Endothelial cell of umbilical vein (primary cell): ENCODE data around the gene LRRC27. TPM values are rescaled to one million over a fixed set of nuclear protein-coding genes. Genes with fewer than 3 reads are reported as not detected.

Experiments used
- BruUV-seq: library from RNA; stranded (reverse); fragments of 400-500 nt; replicated peaks from 2 replicates; lab custom pipeline; 2021; lab: Mats Ljungman, UMichigan
- CTCF ChIA-PET: fragments of 300-600, 350-600 bp; sonication (Branson Sonifier 250); formaldehyde crosslinking; loops from one replicate; lab custom pipeline; 2021; ENCODE audit warnings: antibody characterized with exemption, inconsistent platforms; lab: Charles Lee
- POLR2A ChIA-PET: fragments of 300-600, 350-600 bp; sonication (Branson Sonifier 250); formaldehyde crosslinking; loops from one replicate; lab custom pipeline; 2021; ENCODE audit warnings: antibody characterized with exemption, inconsistent platforms; lab: Charles Lee
- DNase-seq: peaks from one replicate; pipeline ENCODE4 v3.0.0-alpha.2; 2011; ENCODE audit warnings: low read depth, low spot score
- FAIRE-seq: peaks from 2 replicates; lab custom pipeline; 2011; peaks lifted over from hg19 to GRCh38; lab: Jason Lieb, UNC
- H2AFZ ChIP-seq: 2 replicates; pipeline ENCODE4 v1.6.0; 2012; ENCODE audit warnings: low read depth, low read length, control low read depth, inconsistent platforms
- H3K27ac ChIP-seq: 2 replicates; pipeline ENCODE4 v1.5.1; 2011; ENCODE audit warnings: low read depth, mild to moderate bottlenecking, control low read depth, low read length, moderate library complexity; ENCODE audit not compliant: insufficient read depth
- H3K27me3 ChIP-seq, 2 experiments: 2 replicates each; pipeline versions ENCODE4 v1.6.0 to v1.6.1; 2011; ENCODE audit warnings: low read length in 2 of 2, mixed read lengths in 1 of 2; ENCODE audit not compliant: control insufficient read depth in 2 of 2, insufficient read depth in 2 of 2
- H3K36me3 ChIP-seq, 2 experiments: 2 replicates in 1 of 2; 3 replicates in 1 of 2; pipeline ENCODE4 v1.5.1; 2011; ENCODE audit warnings: low read length in 2 of 2, mild to moderate bottlenecking in 1 of 2, moderate library complexity in 1 of 2; ENCODE audit not compliant: control insufficient read depth in 2 of 2, insufficient read depth in 2 of 2; ENCODE audit errors: extremely low read depth in 1 of 2
- H3K4me1 ChIP-seq: 3 replicates; pipeline ENCODE4 v1.5.1; 2011; ENCODE audit warnings: mild to moderate bottlenecking, low read length; ENCODE audit not compliant: control insufficient read depth, insufficient read depth; ENCODE audit errors: extremely low read depth
- H3K4me2 ChIP-seq: 2 replicates; pipeline ENCODE4 v1.6.1; 2011; ENCODE audit warnings: low read length, control low read depth, mixed read lengths; ENCODE audit not compliant: insufficient read depth
- H3K4me3 ChIP-seq, 3 experiments: fragments of 200-600 bp in 1 of 3; sonication (generic), shearing (Covaris generic) in 1 of 3; replicated peaks in 1 of 3; 2 replicates each; pipeline ENCODE4 v1.5.1; 2011 to 2016; ENCODE audit warnings: control low read depth in 3 of 3, low read length in 3 of 3, mild to moderate bottlenecking in 2 of 3, inconsistent platforms in 1 of 3, low read depth in 1 of 3, moderate library complexity in 1 of 3; ENCODE audit not compliant: insufficient read depth in 1 of 3
- H3K79me2 ChIP-seq: 2 replicates; pipeline ENCODE4 v1.6.0; 2012; ENCODE audit warnings: low read length, inconsistent platforms; ENCODE audit not compliant: control insufficient read depth, insufficient read depth
- H3K9ac ChIP-seq: replicated peaks from 2 replicates; pipeline ENCODE3; 2011; ENCODE audit warnings: low read length, control low read depth; ENCODE audit not compliant: insufficient read depth; ENCODE audit errors: extremely low read depth
- H3K9me1 ChIP-seq: replicated peaks from 3 replicates; pipeline ENCODE4 v1.6.0; 2011; ENCODE audit warnings: mild to moderate bottlenecking, low read length; ENCODE audit not compliant: control insufficient read depth, insufficient read depth; ENCODE audit errors: extremely low read depth
- H3K9me3 ChIP-seq: replicated peaks from 2 replicates; pipeline ENCODE4 v1.5.1; 2012; ENCODE audit warnings: low read length, inconsistent platforms; ENCODE audit not compliant: control insufficient read depth, insufficient read depth
- H4K20me1 ChIP-seq: replicated peaks from 2 replicates; pipeline ENCODE3; 2011; ENCODE audit warnings: mild to moderate bottlenecking, low read length; ENCODE audit not compliant: control insufficient read depth, insufficient read depth; ENCODE audit errors: extremely low read depth
- EZH2 ChIP-seq: IDR thresholded peaks from 2 replicates; pipeline ENCODE4 v1.6.1; 2012; ENCODE audit warnings: borderline replicate concordance, low read depth, mild to moderate bottlenecking, moderate library complexity, low read length, inconsistent platforms; ENCODE audit not compliant: severe bottlenecking
- FOS ChIP-seq: IDR thresholded peaks from 2 replicates; pipeline ENCODE4 v1.6.1; 2011; ENCODE audit warnings: mild to moderate bottlenecking, low read length, moderate library complexity, borderline replicate concordance; ENCODE audit not compliant: insufficient read depth
- GATA2 ChIP-seq: IDR thresholded peaks from 2 replicates; pipeline ENCODE4 v1.7.0; 2011; ENCODE audit warnings: low read depth, mild to moderate bottlenecking, moderate library complexity, mixed read lengths, low read length; ENCODE audit not compliant: insufficient read length, insufficient read depth
- JUN ChIP-seq: IDR thresholded peaks from 2 replicates; pipeline ENCODE4 v1.6.1; 2011; ENCODE audit warnings: borderline replicate concordance, low read depth; ENCODE audit not compliant: insufficient read length, insufficient read depth
- MYC ChIP-seq: IDR thresholded peaks from one replicate; pipeline ENCODE4 v1.6.1; 2011; ENCODE audit warnings: mild to moderate bottlenecking, low read depth, low read length
- POLR2A ChIP-seq: IDR thresholded peaks from 2 replicates; pipeline ENCODE4 v1.6.1; 2012; ENCODE audit warnings: low read depth, mild to moderate bottlenecking, control low read depth, low read length
- POLR2AphosphoS5 ChIP-seq: IDR thresholded peaks from 2 replicates; pipeline ENCODE4 v1.6.1; 2012; ENCODE audit warnings: low read depth, mild to moderate bottlenecking, control low read depth, low read length, moderate library complexity; ENCODE audit not compliant: insufficient read depth
- dilution Hi-C: fragments of 300-500 bp; cut with MboI; formaldehyde crosslinking; loops from one replicate; pipeline ENCODE4 v1.15.0; 2019; ENCODE audit warnings: low sequenced_read_pairs; ENCODE audit not compliant: extremely low pct_ligation_motif_present
- intact Hi-C: fragments of 100-400 bp; cut with micrococcal nuclease; formaldehyde crosslinking; loops from one replicate; pipeline ENCODE4 v1.10.0; 2022
- polyA plus RNA-seq, 4 experiments: library from polyadenylated mRNA; depleted of rRNA in 3 of 4; stranded (reverse) in 3 of 4; unstranded in 1 of 4; fragments of >200 nt; gene quantifications; 2 replicates each; pipeline versions ENCODE4 v1.2.1 to v1.2.3, GENCODE V29; 2011 to 2012; ENCODE audit warnings: missing spikeins in 1 of 4
- total RNA-seq: library from RNA; stranded (reverse); gene quantifications from 2 replicates; pipeline ENCODE4 v1.2.3, GENCODE V29; 2021
- TF ChIP-seq, protein P1 (sequence below): IDR thresholded peaks from 2 replicates; pipeline ENCODE4 v1.6.1; 2011; ENCODE audit not compliant: insufficient read depth, insufficient read length
- TF ChIP-seq, protein P2 (sequence below), 2 donors: IDR thresholded peaks; 1 replicate in 1 of 2; 2 replicates in 1 of 2; pipeline ENCODE4 v1.5.1; 2011; ENCODE audit warnings: low read length in 2 of 2, mild to moderate bottlenecking in 2 of 2, moderate library complexity in 2 of 2, control low read depth in 1 of 2, inconsistent platforms in 1 of 2, low read depth in 1 of 2; ENCODE audit not compliant: insufficient read depth in 1 of 2; ENCODE audit errors: extremely low read depth in 1 of 2

Gene LRRC27
- total and polyA plus RNA-seq, 2 donors (not counting 3 experiments of a cell fraction or from before 2014, with no cell fraction given) = 8.3 to 13.6 TPM

DNA sequence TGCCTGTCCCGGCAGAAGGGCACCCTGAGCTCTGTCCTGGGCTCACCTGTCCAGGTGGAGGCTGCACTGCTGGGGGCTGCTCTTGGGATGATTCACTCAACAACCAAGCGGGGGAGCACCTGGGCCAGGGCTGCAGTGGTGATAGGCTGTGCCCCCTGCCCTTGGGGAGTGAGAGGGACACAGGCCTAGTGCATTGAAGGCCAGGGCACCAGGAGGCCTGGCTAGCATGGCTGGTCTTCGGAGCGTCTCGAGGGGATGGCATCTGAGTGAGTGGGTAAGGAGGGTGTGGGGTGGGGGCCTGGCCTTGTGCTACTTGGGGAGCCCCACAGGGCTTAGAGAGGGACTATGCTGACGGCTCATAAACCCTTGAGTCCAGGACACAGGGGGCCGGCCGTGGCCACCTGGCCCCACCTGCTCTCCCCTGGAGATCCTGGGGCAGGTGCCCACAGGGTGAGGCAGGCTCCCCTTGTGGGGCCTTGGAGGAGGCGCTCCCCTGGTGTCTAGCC, 68.1 kb downstream of the LRRC27 start:
- CTCF ChIA-PET = no interaction called here
- peaks cover 0 to 1% of the 10 kb centered on the region in 2 experiments for H3K36me3 ChIP-seq
- BruUV-seq = no TSS peak
- TF ChIP-seq FOS (no peak), JUN (no peak), MYC (no peak), EZH2 (no peak), POLR2AphosphoS5 (no peak), POLR2A (no peak), GATA2 (no peak)
- TF ChIP-seq, protein P1, sequence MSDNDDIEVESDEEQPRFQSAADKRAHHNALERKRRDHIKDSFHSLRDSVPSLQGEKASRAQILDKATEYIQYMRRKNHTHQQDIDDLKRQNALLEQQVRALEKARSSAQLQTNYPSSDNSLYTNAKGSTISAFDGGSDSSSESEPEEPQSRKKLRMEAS = no peak
- H3K9me3 ChIP-seq = no peaks in the 10 kb centered on the region
- H3K4me3 ChIP-seq = no peak overlapping the region
- no peak overlapping the region for H3K27ac ChIP-seq
- no peak overlapping the region for H3K4me2 ChIP-seq
- no peaks in the 10 kb centered on the region for H3K27me3 ChIP-seq
- H2AFZ ChIP-seq = no peak overlapping the region
- H3K9me1 ChIP-seq = no peaks in the 10 kb centered on the region
- H3K9ac ChIP-seq = no peak overlapping the region
- intact Hi-C loops = no loop called here
- FAIRE-seq = no peak
- peaks cover 38% of the 10 kb centered on the region for H3K79me2 ChIP-seq
- H3K4me1 ChIP-seq = peaks cover 18% of the 10 kb centered on the region
- dilution Hi-C loops = no loop called here
- POLR2A ChIA-PET = no interaction called here
- DNase-seq = no peak
- no peaks in the 10 kb centered on the region for H4K20me1 ChIP-seq

DNA sequence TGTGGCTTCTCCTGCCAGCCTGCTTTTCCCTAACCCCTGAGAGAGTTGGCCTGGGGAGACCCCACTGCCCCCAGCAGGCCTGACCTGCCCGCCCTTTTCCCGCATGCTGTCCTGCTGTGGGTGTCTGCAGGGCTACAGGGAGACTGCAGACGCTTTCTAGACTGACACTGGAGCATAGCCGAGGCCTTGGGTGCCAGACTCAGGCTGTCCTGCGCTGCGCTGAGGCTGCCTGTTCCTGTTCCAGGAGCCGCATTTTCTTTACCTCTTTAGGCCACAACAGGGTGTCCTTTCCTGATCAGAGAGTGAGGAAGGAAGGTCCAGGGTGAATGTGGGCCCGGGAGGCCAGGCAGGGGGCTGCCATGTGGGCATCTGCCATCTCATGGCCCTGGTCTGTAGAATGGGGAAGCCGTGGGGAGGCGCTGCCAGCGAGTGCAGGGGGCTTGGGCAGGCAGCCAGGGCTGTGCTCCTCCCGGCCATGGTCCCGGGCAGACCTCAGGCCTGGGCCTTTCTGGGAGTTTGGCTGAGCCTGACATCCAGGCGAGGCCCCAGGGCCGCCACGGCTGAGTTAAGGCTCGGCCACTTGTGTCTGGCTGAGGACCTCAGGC, 68.7 kb downstream of the LRRC27 start:
- TF ChIP-seq GATA2 (no peak), JUN (no peak), MYC (no peak), EZH2 (no peak), FOS (no peak)
- TF ChIP-seq, protein P2, sequence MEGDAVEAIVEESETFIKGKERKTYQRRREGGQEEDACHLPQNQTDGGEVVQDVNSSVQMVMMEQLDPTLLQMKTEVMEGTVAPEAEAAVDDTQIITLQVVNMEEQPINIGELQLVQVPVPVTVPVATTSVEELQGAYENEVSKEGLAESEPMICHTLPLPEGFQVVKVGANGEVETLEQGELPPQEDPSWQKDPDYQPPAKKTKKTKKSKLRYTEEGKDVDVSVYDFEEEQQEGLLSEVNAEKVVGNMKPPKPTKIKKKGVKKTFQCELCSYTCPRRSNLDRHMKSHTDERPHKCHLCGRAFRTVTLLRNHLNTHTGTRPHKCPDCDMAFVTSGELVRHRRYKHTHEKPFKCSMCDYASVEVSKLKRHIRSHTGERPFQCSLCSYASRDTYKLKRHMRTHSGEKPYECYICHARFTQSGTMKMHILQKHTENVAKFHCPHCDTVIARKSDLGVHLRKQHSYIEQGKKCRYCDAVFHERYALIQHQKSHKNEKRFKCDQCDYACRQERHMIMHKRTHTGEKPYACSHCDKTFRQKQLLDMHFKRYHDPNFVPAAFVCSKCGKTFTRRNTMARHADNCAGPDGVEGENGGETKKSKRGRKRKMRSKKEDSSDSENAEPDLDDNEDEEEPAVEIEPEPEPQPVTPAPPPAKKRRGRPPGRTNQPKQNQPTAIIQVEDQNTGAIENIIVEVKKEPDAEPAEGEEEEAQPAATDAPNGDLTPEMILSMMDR (IDR thresholded peaks at IDR 0.05; ENCODE audit: extremely low read depth in 1 of 2, insufficient read depth in 1 of 2, low read depth in 1 of 2, low read length in 2 of 2) = no peak
- TF ChIP-seq, protein P1 = no peak

More for the DNA sequence above, 68.7 kb downstream of the LRRC27 start:
- H3K4me3 ChIP-seq = no peak overlapping the region
- CTCF ChIA-PET = no interaction called here
- no peak overlapping the region for H3K4me2 ChIP-seq
- peaks cover 38% of the 10 kb centered on the region for H3K79me2 ChIP-seq
- H3K9ac ChIP-seq = no peak overlapping the region
- POLR2A ChIA-PET = no interaction called here
- dilution Hi-C loops (no loop called here), intact Hi-C loops (no loop called here)
- no peaks in the 10 kb centered on the region for H3K9me1 ChIP-seq
- no peak overlapping the region for H3K27ac ChIP-seq
- H3K36me3 ChIP-seq = peaks cover 0 to 4% of the 10 kb centered on the region in 2 experiments
- peaks cover 18% of the 10 kb centered on the region for H3K4me1 ChIP-seq
- no peak for DNase-seq
- H3K9me3 ChIP-seq = no peaks in the 10 kb centered on the region
- FAIRE-seq = no peak
- BruUV-seq = no TSS peak
- H3K27me3 ChIP-seq = no peaks in the 10 kb centered on the region
- no peak overlapping the region for H2AFZ ChIP-seq
- H4K20me1 ChIP-seq = no peaks in the 10 kb centered on the region
